A673 (cell line): ENCODE measurements around the gene TMC1. TPM values are rescaled to one million over a fixed set of nuclear protein-coding genes. Genes with fewer than 3 reads are reported as not detected.

ENCODE experiments used
- BruUV-seq: library from RNA; stranded (reverse); fragments of 400-500 nt; replicated peaks from 2 replicates; lab custom pipeline; 2021; lab: Mats Ljungman, UMichigan
- CTCF ChIA-PET: fragments of 300-600 bp; sonication (Branson Sonifier 250); formaldehyde crosslinking; loops from one replicate; lab custom pipeline; 2022; ENCODE audit warnings: antibody characterized with exemption; lab: Charles Lee
- POLR2A ChIA-PET: fragments of 300-600 bp; sonication (Branson Sonifier 250); formaldehyde crosslinking; loops from one replicate; lab custom pipeline; 2022; ENCODE audit warnings: antibody characterized with exemption; ENCODE audit not compliant: low non-redundant PET; lab: Charles Lee
- DNase-seq: peaks from one replicate; pipeline ENCODE4 v3.0.0-alpha.2; 2015; ENCODE audit warnings: low spot score
- H3K27ac ChIP-seq: fragments of 200-600 bp; sonication (generic); 2 replicates; pipeline ENCODE4 v1.5.1; 2016; ENCODE audit warnings: mixed run types, low read depth, mild to moderate bottlenecking, mixed read lengths, antibody characterized with exemption, low read length; ENCODE audit not compliant: poor library complexity, severe bottlenecking
- H3K27me3 ChIP-seq: fragments of 200-600 bp; sonication (generic); replicated peaks from 2 replicates; pipeline ENCODE4 v1.6.1; 2017; ENCODE audit warnings: mixed run types, low read depth, mild to moderate bottlenecking, mixed read lengths, antibody characterized with exemption, low read length; ENCODE audit not compliant: insufficient read depth, poor library complexity
- H3K36me3 ChIP-seq: fragments of 200-600 bp; sonication (generic); 2 replicates; pipeline ENCODE4 v1.6.1; 2016; ENCODE audit warnings: mixed run types, mild to moderate bottlenecking, mixed read lengths, antibody characterized with exemption, low read length; ENCODE audit not compliant: insufficient read depth, poor library complexity, severe bottlenecking
- H3K4me1 ChIP-seq: fragments of 200-600 bp; sonication (generic); 2 replicates; pipeline ENCODE4 v1.6.1; 2017; ENCODE audit warnings: mixed run types, mild to moderate bottlenecking, mixed read lengths, antibody characterized with exemption, low read length; ENCODE audit not compliant: insufficient read depth, poor library complexity, severe bottlenecking
- H3K4me3 ChIP-seq: fragments of 200-600 bp; sonication (generic); 2 replicates; pipeline ENCODE4 v1.5.1; 2016; ENCODE audit warnings: low read depth, mixed run types, mild to moderate bottlenecking, mixed read lengths, low read length; ENCODE audit not compliant: poor library complexity, severe bottlenecking
- H3K9me3 ChIP-seq: fragments of 200-600 bp; sonication (generic); 2 replicates; pipeline ENCODE4 v1.6.1; 2016; ENCODE audit warnings: mixed run types, low read depth, mild to moderate bottlenecking, mixed read lengths, antibody characterized with exemption, low read length; ENCODE audit not compliant: poor library complexity, severe bottlenecking
- EZH2 ChIP-seq: fragments of 200-600 bp; sonication (generic); IDR thresholded peaks from 2 replicates; pipeline ENCODE4 v1.6.1; 2017; ENCODE audit warnings: borderline replicate concordance, low read depth, mild to moderate bottlenecking, mixed read lengths, antibody characterized with exemption, low read length; ENCODE audit not compliant: poor library complexity, severe bottlenecking
- intact Hi-C: fragments of 100-400 bp; cut with micrococcal nuclease; formaldehyde crosslinking; loops from one replicate; pipeline ENCODE4 v1.10.0; 2022; ENCODE audit not compliant: unreplicated experiment
- total RNA-seq: library from RNA; stranded (reverse); gene quantifications from 2 replicates; pipeline ENCODE4 v1.2.3, GENCODE V29; 2021
- TF ChIP-seq, protein P1 (sequence below): fragments of 300-800, 200-600 bp; sonication (generic); conservative IDR thresholded peaks from 2 replicates; pipeline ENCODE4 v1.5.1; 2017; ENCODE audit warnings: low read depth, mild to moderate bottlenecking, antibody characterized with exemption, low read length, moderate library complexity, mixed read lengths

TMC1 gene
- total RNA-seq, 1 experiment from 2014 or later, result 0.75 TPM

DNA sequence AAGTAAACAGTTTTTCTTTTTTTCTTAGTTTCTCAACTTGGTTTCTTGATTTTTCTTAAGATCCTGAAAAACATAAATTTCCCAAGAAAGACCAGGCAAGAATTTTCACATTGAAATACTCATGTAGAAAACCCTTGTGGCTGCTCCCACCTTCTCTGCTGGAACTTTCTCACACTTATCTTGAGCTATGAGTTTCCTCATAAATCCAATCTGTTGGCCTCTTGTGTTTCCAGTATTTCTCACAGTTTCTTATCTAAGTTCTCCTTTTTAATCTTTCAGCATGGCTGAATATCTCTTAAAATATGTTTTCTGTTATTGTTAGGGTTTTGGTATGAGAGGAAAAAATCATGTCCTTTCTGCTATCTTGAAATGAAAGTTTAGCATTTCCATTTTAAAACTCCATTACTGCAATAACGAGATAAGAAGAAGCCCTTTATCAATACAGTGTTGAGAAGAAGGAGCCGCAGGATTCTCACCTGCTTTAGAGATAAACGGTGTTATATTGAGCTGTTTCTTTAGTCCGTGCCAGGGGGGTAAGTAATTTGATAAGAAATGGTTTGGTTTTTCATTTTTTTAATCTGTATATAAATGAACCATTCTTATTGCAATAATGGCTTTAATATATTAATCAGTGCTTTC is 342.2 kb downstream of the TMC1 start:
- BruUV-seq, result no TSS peak
- CTCF ChIA-PET, result no interaction called here
- DNase-seq, result no peak
- no peak overlapping the region for H3K27ac ChIP-seq
- intact Hi-C loops, result no loop called here
- POLR2A ChIA-PET, result no interaction called here
- no peak overlapping the region for H3K4me3 ChIP-seq
- H3K4me1 ChIP-seq, result peaks cover 17% of the 10 kb centered on the region
- no peaks in the 10 kb centered on the region for H3K9me3 ChIP-seq
- H3K27me3 ChIP-seq, result no peaks in the 10 kb centered on the region
- TF ChIP-seq EZH2, result no peak
- TF ChIP-seq, protein P1, sequence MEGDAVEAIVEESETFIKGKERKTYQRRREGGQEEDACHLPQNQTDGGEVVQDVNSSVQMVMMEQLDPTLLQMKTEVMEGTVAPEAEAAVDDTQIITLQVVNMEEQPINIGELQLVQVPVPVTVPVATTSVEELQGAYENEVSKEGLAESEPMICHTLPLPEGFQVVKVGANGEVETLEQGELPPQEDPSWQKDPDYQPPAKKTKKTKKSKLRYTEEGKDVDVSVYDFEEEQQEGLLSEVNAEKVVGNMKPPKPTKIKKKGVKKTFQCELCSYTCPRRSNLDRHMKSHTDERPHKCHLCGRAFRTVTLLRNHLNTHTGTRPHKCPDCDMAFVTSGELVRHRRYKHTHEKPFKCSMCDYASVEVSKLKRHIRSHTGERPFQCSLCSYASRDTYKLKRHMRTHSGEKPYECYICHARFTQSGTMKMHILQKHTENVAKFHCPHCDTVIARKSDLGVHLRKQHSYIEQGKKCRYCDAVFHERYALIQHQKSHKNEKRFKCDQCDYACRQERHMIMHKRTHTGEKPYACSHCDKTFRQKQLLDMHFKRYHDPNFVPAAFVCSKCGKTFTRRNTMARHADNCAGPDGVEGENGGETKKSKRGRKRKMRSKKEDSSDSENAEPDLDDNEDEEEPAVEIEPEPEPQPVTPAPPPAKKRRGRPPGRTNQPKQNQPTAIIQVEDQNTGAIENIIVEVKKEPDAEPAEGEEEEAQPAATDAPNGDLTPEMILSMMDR, result no peak
- H3K36me3 ChIP-seq, result no peaks in the 10 kb centered on the region

DNA sequence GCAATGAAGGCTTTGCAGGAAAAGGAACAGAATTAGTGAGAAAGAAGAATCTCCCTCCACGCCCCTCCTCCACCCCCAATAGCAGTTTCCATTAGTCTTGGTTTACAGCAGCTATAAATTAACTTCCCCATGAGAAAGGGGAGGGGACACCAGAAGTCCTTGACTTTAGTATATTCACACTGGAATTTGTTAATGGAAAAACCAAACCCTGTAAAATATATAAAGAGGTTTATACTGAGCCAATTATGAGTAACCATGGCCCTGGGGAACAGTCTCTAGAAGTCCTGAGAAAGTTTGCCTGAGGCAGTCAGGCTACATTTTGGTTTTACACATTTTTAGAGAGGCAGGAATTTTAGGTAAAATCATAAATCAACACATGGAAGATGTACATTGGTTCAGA is 342.9 kb downstream of the TMC1 start:
- Histone ChIP-seq H3K27ac (no peak overlapping the region), H3K4me1 (peaks cover 18% of the 10 kb centered on the region), H3K36me3 (no peaks in the 10 kb centered on the region), H3K4me3 (no peak overlapping the region), H3K9me3 (no peaks in the 10 kb centered on the region), H3K27me3 (no peaks in the 10 kb centered on the region)
- ChIA-PET POLR2A (no interaction called here), CTCF (no interaction called here)
- TF ChIP-seq, protein P1, result no peak
- TF ChIP-seq EZH2, result no peak
- peak; percentile 66 for DNase-seq
- BruUV-seq, result no TSS peak
- intact Hi-C loops, result no loop called here

DNA sequence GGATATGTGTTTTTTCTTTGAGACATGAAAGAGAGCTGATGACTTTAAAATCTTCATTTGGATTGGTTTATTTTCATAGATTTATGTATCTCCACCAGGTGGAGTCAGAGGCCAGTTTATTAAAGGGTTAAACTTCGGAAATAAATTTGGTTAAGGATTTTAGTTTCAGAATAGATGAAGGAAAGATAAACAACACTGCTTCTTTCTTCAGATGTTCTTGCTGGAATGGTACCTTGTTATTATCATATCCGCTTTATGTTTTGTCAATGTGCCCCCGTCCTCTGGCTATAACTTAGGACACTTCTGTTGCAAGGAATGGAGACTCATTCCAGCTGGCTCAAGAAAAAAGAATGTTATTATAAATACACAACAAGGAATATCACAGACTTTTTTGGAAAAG is 350.3 kb downstream of the TMC1 start:
- Histone ChIP-seq H3K36me3 (no peaks in the 10 kb centered on the region), H3K9me3 (no peaks in the 10 kb centered on the region), H3K27ac (no peak overlapping the region), H3K4me3 (no peak overlapping the region), H3K4me1 (peaks cover 6% of the 10 kb centered on the region), H3K27me3 (no peaks in the 10 kb centered on the region)
- intact Hi-C loops, result loop anchor here (1.0 to 2.0 kb wide), 3 partner anchors 152 to 313 kb away; no protein-coding TSS in a partner anchor
- ChIA-PET POLR2A (no interaction called here), CTCF (interaction anchor here (0.5 to 2.6 kb wide), 5 partner anchors 108 to 309 kb away, joined by 3 to 18 read pairs (median 4); no protein-coding TSS in a partner anchor)
- TF ChIP-seq, protein P1, result peak; percentile 67
- no peak for TF ChIP-seq EZH2
- DNase-seq, result peak; percentile 56
- BruUV-seq, result no TSS peak
